Chondrocyte (in vitro differentiated cells): ENCODE results near the gene PEDS1. TPM values are rescaled to one million over a fixed set of nuclear protein-coding genes. Genes with fewer than 3 reads are reported as not detected.
"Not testable (repeated sequence)": the region's sequence is repeated elsewhere in the genome, so short reads cannot be mapped to it uniquely, and the experiment has no call there.

Experiments
- DNase-seq: peaks from one replicate; pipeline ENCODE4 v3.0.0; 2021; ENCODE audit warnings: mixed read lengths, low spot score
- H3K27ac Mint-ChIP-seq: one replicate; pipeline ENCODE4 v1.8.0; 2021; ENCODE audit warnings: mild to moderate bottlenecking, moderate library complexity, mixed read lengths; ENCODE audit not compliant: unreplicated experiment
- H3K27me3 Mint-ChIP-seq: 2 replicates; pipeline ENCODE4 v1.8.0; 2021; ENCODE audit warnings: low read depth, mixed read lengths
- H3K36me3 Mint-ChIP-seq: 2 replicates; pipeline ENCODE4 v1.8.0; 2021; ENCODE audit warnings: low read depth, mixed read lengths
- H3K4me1 Mint-ChIP-seq: 2 replicates; pipeline ENCODE4 v1.8.0; 2021; ENCODE audit warnings: low read depth, mild to moderate bottlenecking, mixed read lengths
- H3K4me3 Mint-ChIP-seq: one replicate; pipeline ENCODE4 v1.8.0; 2021; ENCODE audit warnings: mild to moderate bottlenecking, moderate library complexity, mixed read lengths; ENCODE audit not compliant: unreplicated experiment
- H3K9me3 Mint-ChIP-seq: 2 replicates; pipeline ENCODE4 v1.8.0; 2021; ENCODE audit warnings: low read depth, mixed read lengths
- CTCF ChIP-seq: fragments of 200-600 bp; sonication (generic); IDR thresholded peaks from 2 replicates; pipeline ENCODE4 v1.5.0; 2021; ENCODE audit warnings: antibody characterized with exemption, mild to moderate bottlenecking, moderate library complexity
- long read RNA-seq: library from polyadenylated mRNA; stranded (forward); transcript quantifications from one replicate; pipeline ENCODE4 v2.0.0, GENCODE V29; 2021
- total RNA-seq: library from RNA; stranded (reverse); gene quantifications from 3 replicates; pipeline ENCODE4 v1.2.1, GENCODE V29; 2021

The PEDS1 gene
- 36.8 to 42.3 TPM (median 41.4 TPM) in 3 replicates for total RNA-seq
- long read RNA-seq, full-length matches to known transcripts = 48 of 60 reads
- long read RNA-seq, partial matches to known transcripts = 2 of 60 reads
- long read RNA-seq, other reads (novel, unspliced or antisense) = 10 of 60 reads

- no peaks in the 10 kb centered on the region for H3K9me3 Mint-ChIP-seq
- no peaks in the 10 kb centered on the region for H3K27me3 Mint-ChIP-seq
- peak; percentile 1 for TF ChIP-seq CTCF
- H3K36me3 Mint-ChIP-seq = no peaks in the 10 kb centered on the region
- H3K4me1 Mint-ChIP-seq = peaks cover 44% of the 10 kb centered on the region
- H3K27ac Mint-ChIP-seq = peak within 1 kb of the TSS; percentile 84
- DNase-seq = peak; percentile 95
- H3K4me3 Mint-ChIP-seq = peak within 1 kb of the TSS; percentile 85
Observed at GRCh38 chr20:50153500-50154377, at the start of gene PEDS1. Gene PEDS1 (minus strand): TSS chr20:50153723. CDS start chr20:50153637, 86 bp downstream.

- Mint-ChIP-seq H3K27me3 (no peaks in the 10 kb centered on the region), H3K27ac (no peak overlapping the region), H3K36me3 (peaks cover 17% of the 10 kb centered on the region), H3K9me3 (peaks cover 28% of the 10 kb centered on the region), H3K4me1 (no peaks in the 10 kb centered on the region), H3K4me3 (no peak overlapping the region)
- DNase-seq = no peak
- TF ChIP-seq CTCF = no peak
Observed at GRCh38 chr20:50202677-50203076, 49.2 kb upstream of the PEDS1 start.

GRCh38 chr20:50201710-50202109 lies 48.2 kb upstream of the PEDS1 start:
- not testable (repeated sequence) for H3K27ac Mint-ChIP-seq, DNase-seq, H3K4me3 Mint-ChIP-seq, H3K4me1 Mint-ChIP-seq, H3K27me3 Mint-ChIP-seq
- H3K36me3 Mint-ChIP-seq = peaks cover 17% of the 10 kb centered on the region
- peaks cover 28% of the 10 kb centered on the region for H3K9me3 Mint-ChIP-seq

GRCh38 chr20:50200482-50201104 lies 47.1 kb upstream of the PEDS1 start:
- H3K27ac Mint-ChIP-seq = no peak overlapping the region
- no peak overlapping the region for H3K4me3 Mint-ChIP-seq
- no peaks in the 10 kb centered on the region for H3K27me3 Mint-ChIP-seq
- peaks cover 17% of the 10 kb centered on the region for H3K36me3 Mint-ChIP-seq
- DNase-seq = no peak
- no peak for TF ChIP-seq CTCF
- H3K9me3 Mint-ChIP-seq = peaks cover 28% of the 10 kb centered on the region
- H3K4me1 Mint-ChIP-seq = peaks cover 4% of the 10 kb centered on the region

GRCh38 chr20:50199703-50200102 lies 46.2 kb upstream of the PEDS1 start:
- Mint-ChIP-seq H3K36me3 (peaks cover 17% of the 10 kb centered on the region), H3K27ac (no peak overlapping the region), H3K9me3 (peaks cover 28% of the 10 kb centered on the region), H3K4me3 (no peak overlapping the region), H3K27me3 (no peaks in the 10 kb centered on the region), H3K4me1 (peaks cover 10% of the 10 kb centered on the region)
- TF ChIP-seq CTCF = no peak
- no peak for DNase-seq
